H1 (cell line): ENCODE data around the gene KCNA5. TPM values are rescaled to one million over a fixed set of nuclear protein-coding genes. Genes with fewer than 3 reads are reported as not detected.

Experiments
- NANOG ChIP-seq: IDR thresholded peaks from 2 replicates; pipeline ENCODE4 v1.6.1; 2011; ENCODE audit warnings: low read length, low read depth, mild to moderate bottlenecking, inconsistent platforms; ENCODE audit not compliant: insufficient read depth, poor library complexity, severe bottlenecking
- RFX5 ChIP-seq: IDR thresholded peaks from 2 replicates; pipeline ENCODE4 v1.6.1; 2011; ENCODE audit warnings: low read depth, low read length, improper control_type of control experiment, borderline replicate concordance
- SP4 ChIP-seq: IDR thresholded peaks from 2 replicates; pipeline ENCODE4 v1.6.1; 2012; ENCODE audit warnings: low read length, inconsistent platforms
- polyA plus RNA-seq, 7 experiments: library from polyadenylated mRNA; depleted of rRNA in 3 of 7; stranded (reverse) in 5 of 7; unstranded in 2 of 7; fragments of >200 nt in 5 of 7; fragments of 200-250 nt in 2 of 7; gene quantifications; 1 replicate in 5 of 7; 2 replicates in 1 of 7; 4 replicates in 1 of 7; pipeline versions ENCODE4 v1.2.1 to v1.2.3, GENCODE V29; 2011 to 2013; ENCODE audit warnings: missing spikeins in 2 of 7, mixed read lengths in 2 of 7
- total RNA-seq: library from RNA; stranded (reverse); fragmentation: NEBNext Ultra II Directional; extraction: Animal tissue kit (Norgen Biotek cat#: 25700); gene quantifications from 2 replicates; pipeline ENCODE4 v1.2.1, GENCODE V29; 2021

The KCNA5 gene
- total and polyA plus RNA-seq, 2 of the 8 experiments (the other 6 are each of a cell fraction or from before 2014, with no cell fraction given), result 0.20 to 0.29 TPM

DNA sequence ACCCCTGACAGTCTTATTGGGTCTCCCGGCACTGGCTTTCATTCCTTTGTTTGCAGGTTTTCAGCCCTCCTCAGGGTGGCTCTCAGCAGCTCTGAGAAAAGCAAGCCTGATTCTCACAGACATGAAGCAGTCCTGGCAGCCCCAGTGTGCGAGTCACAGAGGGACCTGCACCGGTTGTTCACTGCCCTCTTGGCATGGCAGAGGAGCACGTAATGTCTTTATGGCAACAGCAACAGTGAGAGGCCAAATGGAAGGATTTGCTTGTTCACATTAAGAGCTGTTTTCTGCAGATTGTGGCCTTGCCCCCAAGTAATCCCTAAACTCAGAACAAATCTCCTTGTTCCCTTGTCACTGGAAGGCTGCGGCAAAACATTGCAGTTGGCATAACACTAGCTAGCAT lies 3.4 kb downstream of the KCNA5 start (continued):
- no peak for TF ChIP-seq RFX5
- no peak for TF ChIP-seq NANOG
- TF ChIP-seq SP4, result no peak
